Fibroblast of pulmonary artery (primary cell): ENCODE data around the gene RTN4RL2.

Experiments
- DNase-seq: peaks from one replicate; pipeline ENCODE4 v3.0.0-alpha.2; 2010; ENCODE audit warnings: low read depth
- H3K4me3 ChIP-seq: replicated peaks from 2 replicates; pipeline ENCODE4 v1.5.1; 2011; ENCODE audit warnings: low read depth, mild to moderate bottlenecking, control low read depth, low read length, moderate library complexity
- CTCF ChIP-seq: IDR thresholded peaks from 2 replicates; pipeline ENCODE4 v1.5.1; 2011; ENCODE audit warnings: mild to moderate bottlenecking, control low read depth, low read length, inconsistent platforms; ENCODE audit errors: missing control alignments

RTN4RL2 gene

DNA sequence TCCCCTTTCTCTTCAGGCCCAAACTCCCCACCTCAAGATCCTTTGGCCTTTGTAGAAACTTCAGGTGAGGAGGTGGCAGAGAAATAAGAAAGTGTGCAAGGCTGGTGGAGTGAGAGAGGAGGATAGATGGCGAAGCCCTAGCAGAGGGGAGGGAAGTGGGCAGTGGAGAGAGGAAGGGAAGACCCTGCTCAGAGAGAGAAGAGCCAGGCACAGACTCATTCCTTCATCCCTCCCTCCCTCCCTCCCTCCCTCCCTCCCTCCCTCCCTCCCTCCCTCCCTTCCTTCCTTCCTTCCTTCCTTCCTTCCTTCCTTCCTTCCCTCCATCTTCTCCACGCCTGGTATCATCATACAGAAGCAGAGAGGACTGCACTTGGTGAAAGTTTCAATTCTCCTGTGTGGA lies 21.0 kb downstream of the RTN4RL2 start:
- no peak for TF ChIP-seq CTCF
- H3K4me3 ChIP-seq: no peak overlapping the region
- no peak for DNase-seq

DNA sequence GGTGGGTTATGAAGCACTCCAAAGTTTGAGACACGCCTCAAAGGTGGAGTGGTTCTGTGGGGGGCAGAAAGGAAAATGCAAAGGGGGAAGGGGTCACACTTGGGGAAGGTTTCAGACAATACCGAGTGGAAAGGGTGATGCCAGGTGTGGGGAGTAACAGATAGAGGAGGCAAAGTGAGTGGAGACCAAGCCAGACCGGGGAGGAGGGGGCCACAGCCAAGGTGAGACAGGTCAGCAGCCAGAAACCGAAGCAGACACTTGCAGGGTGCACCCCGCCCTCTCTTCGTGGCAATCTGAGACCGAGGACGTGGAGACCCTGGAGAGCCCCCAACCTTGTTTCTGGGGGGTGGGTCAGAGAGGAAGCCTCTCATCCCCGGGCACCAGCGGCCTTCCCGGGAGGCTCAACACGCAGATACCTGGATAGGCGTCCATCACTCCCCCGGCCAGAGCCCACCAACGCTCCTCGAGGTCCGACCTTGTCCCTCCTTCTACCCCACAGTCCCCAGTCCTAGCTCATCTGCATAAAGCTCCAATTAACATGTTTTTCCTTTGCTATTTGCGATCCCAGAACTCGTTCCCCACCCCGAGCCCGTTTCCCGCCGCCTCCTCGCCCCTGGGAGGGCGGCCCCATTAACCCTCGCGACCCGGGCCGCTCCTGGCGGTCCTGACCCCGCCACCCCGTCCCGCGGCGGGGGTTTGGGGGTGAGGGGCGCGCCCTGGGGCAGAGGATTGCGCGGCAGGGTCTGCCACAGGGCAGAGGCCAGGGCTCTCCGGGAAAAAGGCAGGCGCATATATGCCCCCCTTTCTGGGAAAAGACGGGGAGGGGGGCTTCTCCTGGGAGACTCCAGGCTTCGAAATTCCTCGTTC lies 21.8 kb downstream of the RTN4RL2 start:
- H3K4me3 ChIP-seq: peak overlapping the region; percentile 48
- no peak for TF ChIP-seq CTCF
- no peak for DNase-seq

DNA sequence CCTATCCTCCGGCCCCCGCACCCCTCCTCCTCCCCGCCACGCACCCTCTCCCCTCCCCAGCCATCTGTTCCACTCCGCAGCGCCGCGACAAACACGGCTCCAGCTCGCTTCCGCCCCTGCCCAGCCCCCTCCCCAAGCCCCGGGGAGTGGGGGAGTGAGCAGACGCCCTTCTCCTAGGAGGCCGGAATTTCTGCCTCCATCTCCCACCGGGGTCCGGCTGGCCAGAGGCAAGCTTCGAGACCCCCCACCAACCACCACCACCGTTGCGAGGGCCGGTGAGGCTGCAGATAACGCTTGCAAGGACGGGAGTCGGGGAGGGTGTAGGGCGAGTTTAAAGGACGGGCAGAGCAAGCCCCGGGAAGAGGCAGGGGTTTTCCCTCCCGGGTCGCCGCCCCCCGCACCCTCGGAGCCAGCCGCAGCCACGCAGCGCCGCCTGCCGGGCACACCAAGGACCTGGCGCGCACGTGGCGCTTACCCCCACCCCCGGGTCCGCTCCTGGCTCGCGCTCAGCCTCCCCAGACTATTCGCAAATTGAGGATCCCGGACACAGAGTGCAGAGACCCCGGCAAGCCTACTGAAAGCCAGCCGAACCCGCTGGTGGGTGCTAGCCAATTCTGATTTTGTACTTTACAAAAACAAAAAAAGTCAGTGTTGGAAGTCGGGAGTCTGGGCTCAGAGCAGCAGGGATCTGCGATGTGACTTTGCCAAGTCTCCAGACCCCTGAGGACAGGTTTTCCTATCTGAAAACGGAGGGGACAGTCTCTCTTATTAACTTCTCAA lies 22.6 kb downstream of the RTN4RL2 start:
- peak; percentile 50 for TF ChIP-seq CTCF
- no peak for DNase-seq
- peak overlapping the region; percentile 48 for H3K4me3 ChIP-seq

DNA sequence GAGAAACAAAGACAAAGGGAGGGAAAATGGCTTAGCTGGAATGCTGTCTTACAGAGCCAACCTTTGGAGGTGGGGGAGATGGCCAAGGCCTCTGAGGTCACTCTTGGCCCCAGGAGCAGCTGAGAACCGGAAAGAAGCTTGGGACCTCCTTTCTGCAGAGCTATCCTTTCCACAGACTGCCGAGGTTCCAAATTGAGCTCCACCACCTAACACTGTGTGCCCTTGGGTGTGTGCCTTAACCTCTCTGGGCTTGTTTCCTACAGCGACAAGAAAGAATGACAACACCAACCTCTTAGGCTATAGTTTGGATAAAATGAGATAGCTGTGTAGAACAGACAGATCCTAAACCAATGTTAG lies 23.2 kb downstream of the RTN4RL2 start:
- H3K4me3 ChIP-seq: no peak overlapping the region
- TF ChIP-seq CTCF: no peak
- no peak for DNase-seq

GRCh38 chr11:57484141-57484710 lies 23.9 kb downstream of the RTN4RL2 start:
- no peak for DNase-seq
- no peak for TF ChIP-seq CTCF
- no peak overlapping the region for H3K4me3 ChIP-seq

DNA sequence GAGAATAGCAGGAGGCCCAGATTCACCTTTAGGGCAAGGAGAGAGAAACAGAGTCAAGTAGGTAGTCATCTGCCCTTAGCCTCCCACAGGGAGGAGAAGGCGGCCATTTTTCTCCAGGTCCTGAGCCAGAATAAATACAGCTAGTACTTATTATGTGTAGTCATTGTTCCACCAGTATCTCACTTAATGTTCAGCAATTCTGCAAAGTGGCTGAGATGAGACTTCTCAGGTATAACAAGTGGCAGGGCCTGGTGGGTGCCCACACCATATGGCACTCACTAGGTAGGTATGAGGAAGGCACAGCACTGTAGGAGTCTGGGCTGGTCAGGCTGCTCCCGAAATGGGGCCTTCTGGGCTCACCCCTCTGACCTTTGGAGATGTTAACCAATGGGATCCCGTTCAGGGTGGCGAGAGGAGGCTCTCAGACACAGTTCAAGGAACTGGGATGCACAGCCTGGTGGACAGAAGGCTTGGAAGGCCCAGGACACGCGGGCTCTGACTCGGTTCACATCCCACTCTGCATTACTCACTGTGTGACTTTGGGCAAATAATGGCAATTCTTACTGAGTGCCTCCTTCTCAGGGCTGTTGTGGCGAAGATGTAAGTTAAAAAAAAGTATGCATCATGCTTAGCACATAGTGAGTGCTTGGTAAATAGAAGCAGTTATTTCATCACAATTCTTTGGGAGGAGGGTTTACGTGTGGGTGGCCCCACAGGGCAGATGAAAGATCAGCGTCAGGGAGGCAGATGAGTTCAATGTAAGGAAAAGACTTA lies 25.1 kb downstream of the RTN4RL2 start:
- H3K4me3 ChIP-seq: no peak overlapping the region
- no peak for TF ChIP-seq CTCF
- no peak for DNase-seq
